Erythroblast (primary cell): ENCODE measurements around the gene SERINC5.

Experiments used
- GATA1 ChIP-seq: IDR thresholded peaks from 2 replicates; pipeline ENCODE4 v1.6.1; 2011; ENCODE audit warnings: low read depth, mild to moderate bottlenecking, control low read depth, low read length, moderate library complexity
- POLR2A ChIP-seq: IDR thresholded peaks from 2 replicates; pipeline ENCODE4 v1.6.1; 2011; ENCODE audit warnings: mild to moderate bottlenecking, low read length

- no peak for TF ChIP-seq POLR2A
- TF ChIP-seq GATA1, result no peak
Measured at GRCh38 chr5:80225189-80225933, 30.5 kb downstream of the SERINC5 start.
